Renal cortical epithelial cell (primary cell): ENCODE results near the gene TOR1AIP1. TPM values are rescaled to one million over a fixed set of nuclear protein-coding genes. Genes with fewer than 3 reads are reported as not detected.
"Not testable (repeated sequence)": the region's sequence is repeated elsewhere in the genome, so short reads cannot be mapped to it uniquely, and the experiment has no call there.

ENCODE experiments used
- DNase-seq: peaks from one replicate; pipeline ENCODE4 v3.0.0-alpha.2; 2011; ENCODE audit warnings: low read depth
- total RNA-seq: library from RNA; depleted of rRNA; stranded (reverse); fragments of >200 nt; gene quantifications from 2 replicates; pipeline ENCODE4 v1.2.3, GENCODE V29; 2014

TOR1AIP1 gene
- 49.5 and 62.9 TPM in 2 replicates for total RNA-seq

GRCh38 chr1:179882253-179883039 lies at the start of gene TOR1AIP1:
TOR1AIP1 (plus strand) TSS chr1:179882285; CDS start chr1:179882503, 218 bp downstream.
- peak; percentile 91 for DNase-seq

- not testable (repeated sequence) for DNase-seq
Observed at GRCh38 chr1:179836686-179837445, 45.2 kb upstream of the TOR1AIP1 start.

- no peak for DNase-seq
Observed at GRCh38 chr1:179840107-179840506, 42.0 kb upstream of the TOR1AIP1 start.

DNA sequence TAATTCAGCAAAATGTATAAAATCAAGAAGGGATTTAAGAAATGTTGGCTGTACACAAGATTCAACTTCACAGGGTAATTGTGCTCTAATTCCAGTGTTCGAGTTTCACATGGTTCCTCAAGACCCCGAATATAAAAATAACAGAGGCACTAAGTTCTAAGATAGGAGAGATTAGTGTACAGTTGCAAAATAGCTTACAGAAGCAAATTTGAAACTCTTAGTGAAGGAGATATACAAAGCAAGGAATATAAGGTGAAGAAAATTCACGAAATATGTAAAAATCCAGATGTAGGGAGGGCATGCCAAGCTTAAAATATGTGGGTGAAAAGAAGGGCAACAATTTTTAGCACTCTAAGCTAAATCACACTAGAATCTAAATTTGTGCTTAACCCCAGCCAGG lies 33.9 kb upstream of the TOR1AIP1 start:
- no peak for DNase-seq

GRCh38 chr1:179853102-179853501 lies 29.0 kb upstream of the TOR1AIP1 start:
- DNase-seq, result no peak

GRCh38 chr1:179855831-179856230 lies 26.3 kb upstream of the TOR1AIP1 start:
- not testable (repeated sequence) for DNase-seq

DNA sequence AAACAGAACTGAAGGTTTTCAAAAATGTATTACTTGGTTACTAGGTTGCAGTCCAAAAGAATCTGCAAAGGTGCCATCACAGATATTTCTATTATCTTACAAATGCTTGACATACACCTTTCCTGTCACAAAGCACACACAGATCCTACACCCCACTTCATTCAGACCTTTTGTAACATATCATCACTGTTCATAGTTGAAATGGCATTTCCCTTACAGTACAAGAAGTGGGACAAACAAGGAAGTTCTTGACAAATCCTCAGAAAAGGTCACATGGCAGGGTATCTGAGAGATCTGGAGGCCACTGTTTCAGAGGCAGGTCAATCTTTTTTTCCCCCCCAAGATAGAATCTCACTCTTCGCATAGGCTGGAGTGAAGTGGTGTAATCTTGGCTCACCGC lies 25.8 kb upstream of the TOR1AIP1 start:
- no peak for DNase-seq

DNA sequence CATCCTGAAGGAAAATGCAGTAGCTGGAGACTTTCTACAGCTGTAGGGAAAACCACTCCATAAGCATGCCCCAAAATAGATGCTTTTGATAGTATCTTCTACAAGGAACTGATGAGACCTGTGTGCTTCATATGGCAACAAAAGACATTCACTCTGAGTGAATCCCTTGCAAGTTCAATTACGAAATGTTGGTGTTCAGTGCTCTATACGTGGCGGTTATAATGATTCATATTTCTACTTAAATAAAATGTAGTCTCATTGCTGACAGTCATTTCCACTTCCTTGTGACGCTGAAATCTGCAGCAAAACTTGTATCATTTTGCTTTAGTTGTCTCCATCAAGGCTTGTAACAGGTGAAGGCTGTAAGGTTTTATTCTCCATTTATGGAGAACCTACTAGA lies 25.1 kb upstream of the TOR1AIP1 start:
- DNase-seq, result no peak

DNA sequence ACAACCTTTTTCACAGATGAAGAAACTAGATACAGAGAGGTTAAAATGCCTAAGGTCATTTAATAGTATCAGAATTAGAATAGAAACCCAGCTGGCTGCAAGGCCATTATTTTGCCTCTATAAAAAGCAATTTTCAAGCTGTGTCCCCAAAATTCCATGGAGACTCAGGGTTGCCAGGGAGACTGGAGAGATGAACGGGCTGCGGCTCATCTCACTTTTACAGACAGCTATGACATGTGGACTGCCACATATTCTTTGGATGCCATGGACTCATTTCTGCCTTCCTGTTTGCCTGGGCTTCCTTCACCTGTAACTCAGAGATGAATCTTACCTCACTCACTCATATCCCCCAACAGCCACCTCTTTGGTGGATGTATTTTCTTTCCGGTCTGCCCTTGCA lies 21.4 kb upstream of the TOR1AIP1 start:
- no peak for DNase-seq

DNA sequence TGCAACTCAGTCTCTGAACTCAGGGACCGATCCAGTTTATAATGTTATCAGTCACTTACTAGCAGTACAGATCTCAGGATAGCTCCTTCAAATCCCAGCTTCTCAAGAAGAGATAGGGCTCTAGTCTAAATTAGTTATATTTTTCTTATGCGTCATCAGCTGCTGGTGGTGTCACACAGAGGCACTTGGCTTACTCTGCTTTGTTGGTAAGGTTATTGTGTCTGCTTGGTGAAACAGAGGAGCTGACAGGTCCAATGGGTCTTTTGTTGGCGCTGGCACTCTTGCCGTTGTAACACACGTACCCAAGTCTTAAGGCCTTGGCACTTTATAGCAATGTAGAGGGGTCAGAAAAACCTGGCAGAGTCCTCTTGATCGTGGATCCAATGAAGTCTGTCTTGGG lies 16.7 kb upstream of the TOR1AIP1 start:
- DNase-seq, result no peak

GRCh38 chr1:179866616-179867015 lies 15.5 kb upstream of the TOR1AIP1 start:
- DNase-seq, result no peak

DNA sequence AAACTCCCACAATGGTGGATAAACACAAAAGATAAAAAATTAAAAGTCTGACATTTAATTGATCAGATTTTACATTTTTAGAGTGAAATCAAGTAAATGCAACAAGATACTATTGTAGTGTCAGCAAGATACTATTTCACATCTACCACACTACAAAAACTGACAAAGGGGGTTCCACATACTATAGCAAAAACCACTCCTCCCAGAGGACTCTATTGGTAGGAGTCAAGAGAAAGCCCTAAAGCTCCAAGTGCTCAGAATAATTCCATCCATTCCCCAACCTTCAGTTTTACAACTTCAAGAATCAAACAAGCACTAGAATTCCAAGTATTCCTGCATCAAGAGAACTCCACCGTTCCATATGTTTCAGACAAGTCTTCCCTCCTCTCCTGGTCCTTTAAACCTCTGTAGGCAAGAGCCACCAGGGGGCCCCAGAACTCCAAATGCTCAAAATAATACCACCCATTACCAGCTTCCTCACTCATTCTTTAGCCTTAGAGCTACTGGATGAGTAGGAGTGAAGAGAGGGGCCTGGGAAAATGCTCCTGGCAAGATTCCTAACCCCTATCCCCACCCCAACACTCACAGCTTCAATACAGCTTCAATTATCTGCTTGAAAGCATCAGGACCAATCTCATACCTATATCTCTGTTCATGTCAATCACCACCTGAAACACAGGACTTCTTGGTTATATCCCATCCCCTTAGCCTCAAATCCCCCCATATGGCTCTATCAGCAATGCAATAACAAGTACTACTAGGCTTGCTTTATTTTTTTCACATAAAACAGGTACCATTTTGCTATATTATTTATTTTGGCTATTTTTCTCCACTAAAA lies 14.4 kb upstream of the TOR1AIP1 start:
- DNase-seq, result peak; percentile 37

DNA sequence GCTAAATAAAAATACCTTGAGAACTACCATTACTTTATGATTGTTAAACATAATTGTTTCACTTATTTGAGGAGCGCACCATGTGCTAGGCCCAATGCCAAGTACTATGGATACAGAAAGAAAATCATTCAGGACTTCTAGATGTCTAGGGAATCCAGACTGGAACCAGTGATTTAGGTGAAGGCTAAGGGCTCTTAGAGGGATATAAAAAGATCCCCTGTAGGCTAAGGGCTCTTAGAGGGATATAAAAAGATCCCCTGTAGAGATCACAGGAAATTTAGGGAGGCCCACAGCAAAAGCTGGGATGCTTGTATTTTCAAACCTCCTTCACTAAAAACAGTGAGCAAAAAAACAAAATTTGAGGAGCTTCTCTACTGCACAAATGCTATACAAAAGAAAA lies 11.2 kb upstream of the TOR1AIP1 start:
- no peak for DNase-seq

- DNase-seq, result no peak
Observed at GRCh38 chr1:179871940-179872339, 10.1 kb upstream of the TOR1AIP1 start.

GRCh38 chr1:179872558-179872957 lies 9.5 kb upstream of the TOR1AIP1 start:
- DNase-seq, result no peak

DNA sequence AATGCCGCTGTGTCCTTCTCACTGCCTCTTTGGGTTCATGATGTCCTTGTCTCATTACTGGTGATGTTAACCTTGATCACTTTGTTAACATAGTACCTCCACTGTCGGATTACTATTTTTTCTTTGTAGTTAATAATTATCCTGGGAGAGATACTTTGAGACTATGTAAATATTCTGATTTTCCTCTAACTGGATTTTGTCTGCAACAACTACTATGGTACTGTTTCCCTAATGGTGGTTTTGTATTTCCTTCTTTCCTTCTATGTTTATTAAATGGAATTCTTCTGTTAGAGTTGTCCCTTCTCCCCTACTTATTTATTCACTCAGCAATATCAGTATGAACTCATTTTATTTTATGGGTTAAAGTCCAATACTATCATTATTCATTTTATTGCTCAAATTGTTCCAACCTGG lies 8.6 kb upstream of the TOR1AIP1 start:
- DNase-seq, result no peak

DNA sequence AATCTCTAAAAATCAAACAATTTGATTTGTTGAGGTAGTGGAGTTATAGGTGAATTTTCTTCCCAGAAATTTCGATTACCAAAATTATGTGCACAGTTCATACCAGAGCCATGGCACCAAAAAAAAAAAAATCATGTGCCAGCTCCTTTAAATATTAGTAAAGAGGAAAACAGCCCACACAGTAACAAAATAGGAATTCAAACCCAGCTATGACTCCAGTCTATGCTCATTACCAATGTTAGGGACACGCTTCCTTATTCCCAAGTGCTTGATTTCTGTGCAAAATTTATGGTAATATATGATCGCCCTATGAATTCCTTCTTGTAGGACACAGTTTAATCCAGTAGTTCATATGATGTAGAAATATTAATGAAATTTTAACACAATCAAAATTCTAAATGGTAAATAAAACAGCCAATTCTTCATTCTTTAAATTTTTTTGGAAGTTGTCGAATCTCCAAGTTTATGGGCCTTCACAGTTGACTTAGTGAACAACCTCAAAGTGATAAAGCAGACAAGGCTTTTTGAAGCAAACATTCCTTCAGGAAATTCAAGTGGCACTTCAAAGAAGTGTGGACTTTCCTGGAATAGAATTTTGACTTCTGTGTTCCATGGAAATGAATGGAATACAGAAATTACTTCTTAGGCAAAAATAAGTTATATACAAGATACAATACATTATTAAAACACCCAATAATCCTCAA lies 6.3 kb upstream of the TOR1AIP1 start:
- no peak for DNase-seq

DNA sequence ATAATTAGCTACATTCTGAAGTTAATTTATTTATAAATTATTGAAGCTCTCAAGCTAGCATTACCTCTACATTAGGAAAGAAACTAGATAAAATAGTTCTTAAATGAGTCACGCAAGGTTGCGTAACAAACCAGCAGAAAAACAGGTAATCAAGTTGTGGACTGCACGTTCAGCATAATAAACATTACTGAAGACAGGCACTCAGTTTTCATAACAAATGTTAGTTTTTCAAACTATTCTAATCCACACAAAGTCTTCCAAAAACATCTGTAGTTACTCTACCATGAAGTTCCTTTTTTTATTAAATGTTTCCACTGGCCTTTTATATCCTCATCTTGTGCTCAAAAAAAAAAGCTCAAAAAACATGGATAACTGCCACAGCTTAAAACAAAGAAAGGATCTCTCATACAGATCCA lies 5.8 kb upstream of the TOR1AIP1 start:
- DNase-seq, result peak; percentile 87

DNA sequence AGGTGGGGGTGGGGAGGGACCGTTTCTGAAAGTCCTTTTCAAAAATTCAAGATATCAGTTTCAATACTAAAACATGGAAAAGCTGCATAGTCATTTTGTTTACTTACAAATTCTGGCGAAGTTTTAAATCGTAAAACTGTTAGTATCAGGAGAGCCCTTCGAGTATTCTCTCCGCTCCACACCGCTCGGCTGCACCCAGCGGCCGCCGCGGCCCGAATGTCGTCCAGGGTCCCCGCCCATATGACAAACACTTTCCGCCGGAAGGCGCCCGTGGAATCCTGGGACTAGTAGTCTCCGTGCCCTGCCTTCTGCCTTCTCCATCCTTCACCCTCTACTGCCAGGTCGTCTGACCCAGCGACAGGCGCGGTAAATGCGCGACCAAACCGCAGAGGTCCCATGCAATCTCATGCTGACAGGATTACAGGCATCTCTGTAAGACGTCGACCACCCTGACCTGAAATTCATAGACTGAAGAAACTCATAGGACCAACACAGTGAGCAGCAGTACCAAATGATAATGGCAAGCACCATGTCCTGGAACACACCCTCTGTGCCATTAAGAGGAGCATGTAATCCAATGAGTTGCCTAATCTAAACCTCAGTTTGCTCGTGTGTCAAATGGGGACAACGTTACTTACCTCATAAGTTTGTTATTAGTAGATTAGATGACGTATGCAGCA lies 4.4 kb upstream of the TOR1AIP1 start, which contains the start of gene TOR1AIP2:
Gene TOR1AIP2 (minus strand): TSS at position 218 of the 680 bp plus-strand sequence. CDS start 25,138 bp downstream, outside the sequence.
- DNase-seq, result peak; percentile 57

DNA sequence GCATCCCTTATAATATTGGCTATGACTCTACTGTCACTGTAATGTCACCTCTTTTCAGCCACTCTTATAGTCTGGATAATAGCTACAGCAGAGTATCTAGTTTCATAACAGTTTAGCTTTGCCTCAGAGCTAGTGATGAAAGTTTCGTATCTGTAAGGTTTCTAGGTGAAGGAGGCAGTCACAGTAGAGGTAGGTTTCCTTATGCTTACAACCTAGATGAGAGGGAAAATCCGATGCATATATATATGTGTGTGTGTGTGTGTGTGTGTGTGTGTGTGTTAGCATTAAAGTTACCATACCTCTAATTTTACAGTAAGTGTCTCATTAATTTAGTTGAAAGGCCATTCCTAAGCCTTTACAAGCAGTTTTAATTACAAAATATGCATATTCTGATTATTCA lies 2.3 kb upstream of the TOR1AIP1 start:
- no peak for DNase-seq
